Keratinocyte (primary cell): ENCODE data around the gene RHEB.

Experiments used
- EZH2 ChIP-seq: IDR thresholded peaks from one replicate; pipeline ENCODE4 v1.6.1; 2012; ENCODE audit warnings: inconsistent platforms, mild to moderate bottlenecking, low read length, moderate library complexity
- TF ChIP-seq, protein P1 (sequence below), 3 experiments: IDR thresholded peaks in 1 of 3; conservative IDR thresholded peaks in 1 of 3; optimal IDR thresholded peaks in 1 of 3; 2 replicates in 2 of 3; 3 replicates in 1 of 3; pipeline versions ENCODE3 to v1.5.1; 2011; ENCODE audit warnings: low read length in 3 of 3, mild to moderate bottlenecking in 3 of 3, moderate library complexity in 2 of 3, control low read depth in 1 of 3, inconsistent platforms in 1 of 3; ENCODE audit not compliant: insufficient read depth in 2 of 3; ENCODE audit errors: extremely low read depth in 1 of 3

DNA sequence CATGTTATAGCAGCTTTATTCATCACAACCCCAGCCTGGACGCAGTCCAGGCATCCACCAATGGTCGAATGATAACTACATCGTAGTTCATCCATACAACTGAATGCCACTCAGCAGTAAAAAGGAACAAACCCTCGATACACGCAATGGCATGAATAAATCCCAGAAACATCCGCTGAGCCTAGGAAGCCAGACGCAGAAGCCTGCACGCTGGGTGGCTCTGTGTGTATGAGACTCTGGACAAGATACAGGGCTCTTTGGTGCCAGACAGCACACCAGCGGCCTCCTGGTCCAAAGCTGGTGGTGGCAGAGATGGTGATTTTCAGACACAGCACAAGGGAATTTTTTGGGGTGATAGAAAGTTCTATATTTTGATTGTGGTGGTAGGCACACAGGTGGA is 69.7 kb downstream of the RHEB start:
- TF ChIP-seq EZH2, result no peak
- TF ChIP-seq, protein P1, sequence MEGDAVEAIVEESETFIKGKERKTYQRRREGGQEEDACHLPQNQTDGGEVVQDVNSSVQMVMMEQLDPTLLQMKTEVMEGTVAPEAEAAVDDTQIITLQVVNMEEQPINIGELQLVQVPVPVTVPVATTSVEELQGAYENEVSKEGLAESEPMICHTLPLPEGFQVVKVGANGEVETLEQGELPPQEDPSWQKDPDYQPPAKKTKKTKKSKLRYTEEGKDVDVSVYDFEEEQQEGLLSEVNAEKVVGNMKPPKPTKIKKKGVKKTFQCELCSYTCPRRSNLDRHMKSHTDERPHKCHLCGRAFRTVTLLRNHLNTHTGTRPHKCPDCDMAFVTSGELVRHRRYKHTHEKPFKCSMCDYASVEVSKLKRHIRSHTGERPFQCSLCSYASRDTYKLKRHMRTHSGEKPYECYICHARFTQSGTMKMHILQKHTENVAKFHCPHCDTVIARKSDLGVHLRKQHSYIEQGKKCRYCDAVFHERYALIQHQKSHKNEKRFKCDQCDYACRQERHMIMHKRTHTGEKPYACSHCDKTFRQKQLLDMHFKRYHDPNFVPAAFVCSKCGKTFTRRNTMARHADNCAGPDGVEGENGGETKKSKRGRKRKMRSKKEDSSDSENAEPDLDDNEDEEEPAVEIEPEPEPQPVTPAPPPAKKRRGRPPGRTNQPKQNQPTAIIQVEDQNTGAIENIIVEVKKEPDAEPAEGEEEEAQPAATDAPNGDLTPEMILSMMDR (optimal IDR thresholded peaks at IDR 0.05 in 1 of 3, IDR thresholded peaks at IDR 0.05 in 1 of 3, conservative IDR thresholded peaks at IDR 0.05 in 1 of 3; ENCODE audit: extremely low read depth in 1 of 3, insufficient read depth in 2 of 3, low read length in 3 of 3), result no peak
